Activated T-helper 1 cell treated with Interleukin-2 at 50 U/mL for 16 hours (primary cell): Measurements from ENCODE around the gene TMEM186.
"Not testable (repeated sequence)": the region's sequence is repeated elsewhere in the genome, so short reads cannot be mapped to it uniquely, and the experiment has no call there.

Source experiments
- DNase-seq: peaks from one replicate; pipeline ENCODE4 v3.0.0-alpha.2; 2020; ENCODE audit warnings: low read depth

TMEM186 gene

GRCh38 chr16:8774208-8774607 is 23.2 kb downstream of the TMEM186 start:
- DNase-seq, result no peak

GRCh38 chr16:8773537-8773936 is 23.9 kb downstream of the TMEM186 start:
- no peak for DNase-seq

- DNase-seq, result no peak
Measured at GRCh38 chr16:8768692-8769091, 28.7 kb downstream of the TMEM186 start.

GRCh38 chr16:8768283-8768682 is 29.2 kb downstream of the TMEM186 start:
- no peak for DNase-seq

DNA sequence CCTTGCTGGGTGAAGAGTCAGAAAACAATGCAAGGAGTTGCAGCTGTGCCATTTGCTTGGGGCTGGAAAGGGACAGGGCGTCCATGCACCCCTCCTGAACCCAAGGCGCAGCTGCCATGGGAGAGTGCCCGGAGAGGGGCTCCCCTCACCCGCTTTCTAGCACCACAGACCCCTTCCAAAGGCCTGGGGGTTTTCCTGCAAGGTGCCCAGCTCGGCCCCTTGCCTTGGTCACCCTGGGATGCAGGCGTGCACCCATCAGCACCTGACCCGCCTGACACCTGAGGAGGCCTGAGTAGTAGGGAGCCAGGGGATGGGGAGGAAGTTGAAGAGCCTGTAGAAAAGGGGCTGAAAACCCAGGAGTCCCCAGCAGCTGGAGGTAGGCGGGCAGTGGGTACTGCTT is 30.3 kb downstream of the TMEM186 start:
- DNase-seq, result no peak

DNA sequence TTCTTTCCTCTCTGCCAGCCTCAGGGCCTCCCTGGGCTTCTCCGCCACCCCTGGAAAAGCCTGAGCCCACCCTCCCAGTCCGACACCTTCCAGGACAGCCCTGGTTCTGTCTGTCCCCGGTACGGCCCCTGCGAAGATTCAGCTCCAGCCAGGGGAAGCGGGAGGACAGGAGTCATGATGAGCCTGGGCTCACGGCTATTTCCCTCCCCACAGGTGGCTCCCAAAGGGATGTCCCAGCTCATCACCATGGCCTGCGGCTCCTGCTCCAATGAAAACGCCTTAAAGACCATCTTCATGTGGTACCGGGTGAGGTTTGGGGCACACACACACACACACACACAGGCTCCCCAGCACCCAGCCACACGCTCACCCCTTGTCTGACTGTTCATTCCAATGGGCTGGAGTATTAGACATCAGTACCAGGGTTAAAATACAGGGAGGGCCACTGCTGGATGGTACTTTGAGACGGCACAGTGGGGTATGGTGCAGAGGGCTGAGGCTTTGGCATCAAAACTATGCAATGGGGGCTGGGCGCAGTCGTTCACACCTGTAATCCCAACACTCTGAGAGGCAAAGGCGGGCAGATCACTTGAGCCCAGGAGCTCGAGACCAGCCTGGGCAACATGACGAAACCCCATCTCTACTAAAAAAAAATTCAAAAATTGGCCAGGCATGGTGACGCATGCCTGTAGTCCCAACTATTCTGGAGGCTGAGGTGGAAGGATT is 32.8 kb downstream of the TMEM186 start:
- DNase-seq, result no peak

DNA sequence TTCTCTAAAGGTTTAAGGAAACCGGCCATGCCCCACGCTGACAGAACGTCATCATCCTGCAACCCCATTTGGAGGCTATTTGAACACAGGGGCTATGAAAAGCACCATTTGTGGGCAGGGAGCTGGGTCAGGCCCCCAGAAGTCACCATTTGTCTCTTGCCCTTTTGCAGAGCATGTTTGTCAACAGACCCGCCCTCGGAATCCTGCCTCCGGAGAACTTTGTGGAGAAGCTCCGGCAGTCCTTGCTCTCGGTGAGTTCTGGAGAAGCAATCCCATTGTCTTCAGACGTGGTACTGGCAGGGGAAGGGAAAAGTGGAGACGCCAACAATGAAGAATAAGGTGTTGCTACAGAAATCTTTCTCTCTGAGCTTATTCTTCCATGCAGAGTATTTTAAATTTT is 33.5 kb downstream of the TMEM186 start:
- DNase-seq, result no peak

DNA sequence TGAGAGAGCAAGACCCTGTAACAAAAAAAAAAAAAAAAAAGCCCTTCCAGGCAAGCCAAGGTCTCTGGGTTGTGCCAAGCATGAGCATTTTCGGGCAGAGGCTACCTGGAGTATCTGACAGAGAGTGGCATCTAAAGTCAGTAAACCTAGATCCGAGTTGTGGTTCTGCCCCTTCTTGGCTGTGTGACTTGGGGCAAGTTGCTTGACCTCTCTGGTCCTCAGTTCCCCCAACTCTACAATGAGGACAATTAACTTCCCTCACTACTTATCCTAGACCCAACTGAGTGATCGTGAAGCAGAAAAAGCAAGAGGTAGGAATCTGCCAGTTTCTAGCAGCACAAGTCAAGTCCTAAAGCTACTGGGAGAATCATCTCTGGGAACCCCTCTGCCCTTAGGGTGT is 34.4 kb downstream of the TMEM186 start:
- DNase-seq, result no peak

GRCh38 chr16:8762254-8762653 is 35.2 kb downstream of the TMEM186 start:
- no peak for DNase-seq

- DNase-seq, result no peak
Measured at GRCh38 chr16:8761078-8761477, 36.4 kb downstream of the TMEM186 start.

- no peak for DNase-seq
Measured at GRCh38 chr16:8760021-8760420, 37.4 kb downstream of the TMEM186 start.

DNA sequence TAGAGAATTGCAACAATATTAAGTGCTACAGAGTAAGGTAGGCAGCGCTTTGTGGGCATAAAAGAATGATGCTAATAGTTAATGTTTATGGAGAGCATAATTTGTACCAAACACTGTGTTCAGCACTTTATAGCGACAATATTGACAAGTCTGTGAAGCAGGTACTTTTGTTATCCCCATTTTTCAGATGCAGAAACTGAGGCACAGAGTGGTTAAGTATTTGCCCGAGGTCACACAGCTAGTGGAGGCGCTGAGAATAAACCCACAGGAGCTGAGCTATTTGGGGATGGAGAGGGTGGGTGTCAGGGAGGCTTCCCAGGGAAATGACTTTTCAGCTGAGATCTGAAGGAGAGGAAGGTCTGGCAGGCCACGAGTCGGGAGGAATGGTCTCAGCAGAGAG is 39.4 kb downstream of the TMEM186 start:
- DNase-seq, result no peak

DNA sequence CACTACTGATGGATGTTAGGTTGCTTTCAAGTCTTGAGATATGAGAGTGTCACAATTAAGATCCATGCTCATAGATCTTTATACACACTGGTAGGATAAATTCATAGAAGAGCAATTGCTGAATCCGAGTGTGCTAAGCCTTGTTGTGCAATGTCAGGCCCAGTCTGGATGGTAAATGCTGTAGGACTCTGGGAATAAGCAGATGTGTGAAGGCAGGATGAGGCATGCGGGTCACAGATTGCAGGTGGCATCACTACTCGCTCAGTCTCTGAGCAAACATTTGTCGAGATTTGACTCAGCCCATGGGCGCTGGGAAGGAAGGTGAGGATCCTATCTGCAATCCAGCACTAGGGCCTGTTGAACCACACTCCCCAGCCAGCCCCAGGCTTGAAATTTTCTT is 40.7 kb downstream of the TMEM186 start:
- no peak for DNase-seq

DNA sequence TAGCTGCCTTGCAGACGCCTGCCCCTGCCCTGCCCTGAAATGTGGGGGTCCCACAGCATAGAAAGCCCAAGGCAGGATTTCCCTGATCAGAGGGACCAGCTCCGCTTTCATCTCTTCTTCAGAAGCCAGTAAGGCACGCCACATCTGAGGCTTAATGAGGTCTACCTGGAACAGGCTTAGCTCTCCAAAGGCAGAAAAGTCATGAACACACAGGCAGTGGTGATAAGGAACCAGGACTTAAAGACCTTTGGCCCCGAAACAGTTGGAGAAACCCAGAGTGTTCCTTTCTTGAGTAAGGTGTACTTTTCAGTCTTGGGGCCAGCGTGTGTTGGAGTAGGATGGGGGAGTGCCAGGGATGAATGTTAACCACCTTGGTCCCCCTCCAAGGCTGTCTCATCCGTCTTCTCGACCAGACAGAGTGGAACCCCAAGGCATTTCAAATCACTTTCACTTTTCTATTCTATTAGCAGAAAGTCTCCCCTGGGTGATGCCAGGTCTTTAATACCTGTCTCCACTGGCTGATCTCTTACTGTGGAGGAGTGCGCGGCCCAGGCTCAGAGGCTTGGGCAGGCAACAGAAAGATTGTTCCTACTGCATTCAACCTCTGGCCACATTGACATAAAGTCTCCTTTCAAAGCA is 43.9 kb downstream of the TMEM186 start:
- DNase-seq, result no peak

GRCh38 chr16:8752706-8753105 is 44.7 kb downstream of the TMEM186 start:
- DNase-seq, result no peak

DNA sequence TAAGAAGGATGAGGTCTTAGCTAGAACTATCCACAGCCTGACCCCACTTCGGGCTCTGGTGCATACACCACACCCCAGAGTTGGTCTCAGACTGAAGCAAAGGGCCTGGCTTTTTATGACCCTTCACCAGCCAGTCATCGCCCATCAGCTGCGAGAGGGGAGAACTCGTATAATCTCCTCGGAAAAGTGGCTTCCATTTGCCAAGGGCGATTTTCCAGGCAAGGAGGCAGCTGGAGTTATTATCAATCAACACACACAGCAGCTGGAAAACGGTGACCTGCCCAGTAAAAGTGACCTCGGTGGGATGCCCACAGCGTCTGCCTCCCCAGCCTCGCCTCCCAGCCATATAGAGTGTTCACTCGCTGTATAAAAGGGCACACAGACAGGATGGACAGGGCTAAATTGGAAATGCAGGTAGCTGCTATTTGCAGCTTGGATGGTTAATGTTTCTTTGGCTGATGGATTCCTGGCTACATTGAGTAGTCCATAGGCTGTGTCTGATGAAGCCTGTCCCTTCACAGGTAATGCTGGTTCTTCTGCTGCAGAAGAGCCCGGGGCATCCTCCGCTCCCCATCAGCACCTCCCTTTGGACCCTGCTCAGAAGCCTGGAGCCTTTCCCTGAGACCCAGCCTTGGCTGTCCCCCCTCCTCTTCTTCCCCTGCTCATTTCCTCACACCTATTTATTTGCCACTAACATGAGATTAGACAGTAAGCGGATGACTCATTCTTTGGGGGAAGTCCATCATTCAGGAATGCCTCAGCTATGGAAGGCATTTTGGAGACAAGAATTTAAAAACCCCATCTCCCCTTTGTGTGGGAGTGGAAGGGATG is 45.7 kb downstream of the TMEM186 start:
- DNase-seq, result no peak

DNA sequence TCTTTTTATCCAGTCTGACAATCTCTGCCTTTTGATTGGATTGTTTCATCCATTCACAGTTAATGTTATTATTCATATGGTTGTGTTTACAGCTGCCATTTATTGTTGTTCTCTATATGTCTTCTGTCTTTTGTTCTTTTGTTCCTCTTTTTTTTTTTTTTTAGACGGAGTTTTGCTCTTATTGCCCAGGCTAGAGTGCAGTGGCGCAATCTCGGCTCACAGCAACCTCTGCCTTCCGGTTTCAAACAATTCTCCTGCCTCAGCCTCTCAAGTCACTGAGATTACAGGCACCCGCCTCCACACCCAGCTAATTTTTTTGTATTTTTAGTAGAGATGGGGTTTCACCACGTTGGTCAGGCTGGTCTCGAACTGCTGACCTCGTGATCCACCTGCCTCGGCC is 48.5 kb downstream of the TMEM186 start:
- not testable (repeated sequence) for DNase-seq
